Activated CD4-positive, alpha-beta memory T cell treated with anti-CD3 and anti-CD28 coated beads, Interleukin-2, amount 10 ng/mL, durations not matched to agents 7 days and 5 days (primary cell): ENCODE results near the gene ELAVL4. TPM values are rescaled to one million over a fixed set of nuclear protein-coding genes. Genes with fewer than 3 reads are reported as not detected.

Experiments used
- total RNA-seq, 2 experiments: library from RNA; stranded (reverse); gene quantifications; one replicate each; pipeline ENCODE4 v1.2.3, GENCODE V29; 2021

ELAVL4 gene
- total RNA-seq, 2 experiments from 2014 or later = not detected

Other genes starting within 250 kb of the ELAVL4 start
- not detected for gene AGBL4, start 85.0 kb upstream of the ELAVL4 start, total RNA-seq